GM12872 (cell line): ENCODE measurements around the gene STIM1.

ENCODE experiments used
- CTCF ChIP-seq: IDR thresholded peaks from 3 replicates; pipeline ENCODE4 v1.5.1; 2011; ENCODE audit warnings: low read depth, mild to moderate bottlenecking, low read length, moderate library complexity; ENCODE audit not compliant: insufficient read depth

STIM1 gene

GRCh38 chr11:3964056-3964455 lies 108.6 kb downstream of the STIM1 start:
- no peak for TF ChIP-seq CTCF

- no peak for TF ChIP-seq CTCF
Observed at GRCh38 chr11:3964935-3965604, 109.6 kb downstream of the STIM1 start.

GRCh38 chr11:3967695-3968094 lies 112.2 kb downstream of the STIM1 start:
- TF ChIP-seq CTCF = no peak

DNA sequence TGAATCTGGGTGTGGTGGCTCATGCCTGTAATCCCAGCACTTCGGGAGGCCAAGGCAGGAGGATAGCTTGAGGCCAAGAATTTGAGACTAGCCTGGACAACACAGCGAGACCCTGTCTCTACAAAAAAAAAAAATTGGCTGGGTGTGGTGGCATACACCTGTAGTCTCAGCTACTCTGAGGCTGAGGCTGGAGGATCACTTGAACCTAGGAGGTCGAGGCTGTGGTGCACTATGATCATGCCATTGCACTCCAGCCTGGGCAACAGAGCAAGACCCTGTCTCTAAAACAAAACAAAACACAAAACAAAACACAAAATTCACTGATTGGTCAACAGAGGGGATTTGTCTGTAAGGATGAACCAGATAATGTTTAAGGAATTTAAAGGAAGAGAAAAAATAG lies 113.7 kb downstream of the STIM1 start:
- TF ChIP-seq CTCF = no peak

- TF ChIP-seq CTCF = no peak
Observed at GRCh38 chr11:3969613-3970012, 114.1 kb downstream of the STIM1 start.

DNA sequence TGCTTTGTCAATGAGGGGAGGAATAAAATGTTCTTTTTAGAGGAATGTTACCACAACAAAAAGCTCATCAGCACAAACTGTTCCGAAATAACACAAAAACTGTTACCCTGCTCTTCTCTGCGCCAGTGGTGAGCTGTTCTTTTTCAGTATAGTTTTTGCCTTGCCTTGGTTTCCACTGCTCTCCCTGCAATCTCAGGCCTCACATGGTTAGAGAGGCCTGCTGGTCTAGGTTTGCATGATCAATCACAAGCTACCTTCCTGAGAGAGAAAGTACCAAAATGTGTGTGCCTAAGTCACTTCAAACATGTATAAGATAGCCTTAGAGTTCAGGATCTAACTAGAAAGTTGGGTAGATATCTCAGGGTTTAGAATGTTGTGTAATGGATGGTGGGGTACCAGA lies 114.6 kb downstream of the STIM1 start:
- no peak for TF ChIP-seq CTCF

DNA sequence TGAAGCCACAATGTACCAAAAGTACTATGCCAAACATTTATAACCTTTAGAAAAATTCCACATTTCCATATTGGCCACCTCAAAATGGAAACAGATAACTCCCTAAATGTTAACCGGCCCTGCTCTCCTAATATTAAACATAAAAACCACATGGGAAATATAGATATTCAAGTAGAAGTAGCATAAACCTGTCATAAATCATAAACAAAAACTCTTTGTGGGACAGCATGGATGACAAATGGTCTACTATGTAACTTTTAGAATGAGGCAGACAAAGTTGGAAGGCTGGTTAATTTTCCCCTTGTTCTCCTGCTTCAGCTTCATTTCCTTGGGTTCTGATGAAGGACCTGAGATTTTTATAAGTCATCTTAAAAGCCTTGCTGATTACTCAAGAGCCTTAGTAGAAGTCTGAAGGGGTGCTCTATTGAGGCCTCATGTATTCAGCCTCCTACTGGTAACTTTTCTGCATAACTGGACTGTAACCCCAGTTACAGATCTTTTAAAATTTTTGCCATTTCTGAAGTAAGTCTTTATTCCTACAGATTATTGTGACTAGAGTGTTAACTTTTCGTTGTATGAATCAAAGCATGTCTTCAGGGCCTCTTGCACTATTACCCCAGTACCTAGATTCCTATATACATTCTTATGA lies 116.4 kb downstream of the STIM1 start:
- TF ChIP-seq CTCF = no peak
